HUDEP-2 (cell line): ENCODE measurements around the gene AACS.
"Not testable (repeated sequence)": the region's sequence is repeated elsewhere in the genome, so short reads cannot be mapped to it uniquely, and the experiment has no call there.

Experiments used
- DNase-seq, 76 experiments: peaks; one replicate each; lab custom pipeline; 2025; ENCODE audit not compliant: unreplicated experiment in 76 of 76; lab: John Stamatoyannopoulos, UW

Gene AACS

DNA sequence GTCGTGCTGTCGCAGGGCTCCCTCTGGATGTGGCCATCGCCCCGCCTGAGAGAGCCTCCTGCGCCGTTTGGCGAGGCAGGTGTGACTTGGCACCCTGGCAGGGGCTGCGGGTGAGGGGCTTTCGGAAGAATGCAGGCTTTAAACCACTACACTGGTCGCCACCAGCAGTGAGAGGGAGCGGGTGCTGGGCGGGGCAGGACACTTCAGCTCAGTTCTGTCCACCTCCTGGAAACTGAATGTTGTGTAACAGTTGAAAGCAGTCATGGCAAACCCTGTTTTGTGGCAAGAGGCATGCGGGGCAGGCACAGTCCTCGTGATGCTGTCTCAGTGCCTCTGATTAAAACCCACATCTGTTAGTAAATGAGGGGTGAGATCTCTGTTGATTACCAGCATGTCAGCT, 55.9 kb downstream of the AACS start:
- DNase-seq: no peak

DNA sequence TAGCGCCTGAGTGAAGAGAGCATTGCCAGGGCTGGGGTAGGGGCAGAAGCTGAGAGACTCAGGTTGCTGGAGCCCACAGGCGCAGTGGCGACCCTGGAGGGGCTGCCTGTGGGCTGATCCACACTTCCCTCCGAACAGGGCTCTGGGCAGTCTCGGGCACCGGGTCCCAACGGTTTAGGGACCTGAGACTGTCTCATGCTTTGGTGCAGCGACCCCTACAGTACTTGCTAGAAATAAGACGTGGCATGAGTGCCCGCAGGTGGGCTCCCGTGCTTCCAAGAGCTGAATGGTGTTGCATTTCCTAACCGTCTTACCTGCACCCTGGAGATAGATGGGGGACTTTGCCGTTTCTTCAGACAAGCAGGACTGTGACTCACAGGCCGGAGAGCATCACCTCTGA, 57.4 kb downstream of the AACS start:
- no peak for DNase-seq

DNA sequence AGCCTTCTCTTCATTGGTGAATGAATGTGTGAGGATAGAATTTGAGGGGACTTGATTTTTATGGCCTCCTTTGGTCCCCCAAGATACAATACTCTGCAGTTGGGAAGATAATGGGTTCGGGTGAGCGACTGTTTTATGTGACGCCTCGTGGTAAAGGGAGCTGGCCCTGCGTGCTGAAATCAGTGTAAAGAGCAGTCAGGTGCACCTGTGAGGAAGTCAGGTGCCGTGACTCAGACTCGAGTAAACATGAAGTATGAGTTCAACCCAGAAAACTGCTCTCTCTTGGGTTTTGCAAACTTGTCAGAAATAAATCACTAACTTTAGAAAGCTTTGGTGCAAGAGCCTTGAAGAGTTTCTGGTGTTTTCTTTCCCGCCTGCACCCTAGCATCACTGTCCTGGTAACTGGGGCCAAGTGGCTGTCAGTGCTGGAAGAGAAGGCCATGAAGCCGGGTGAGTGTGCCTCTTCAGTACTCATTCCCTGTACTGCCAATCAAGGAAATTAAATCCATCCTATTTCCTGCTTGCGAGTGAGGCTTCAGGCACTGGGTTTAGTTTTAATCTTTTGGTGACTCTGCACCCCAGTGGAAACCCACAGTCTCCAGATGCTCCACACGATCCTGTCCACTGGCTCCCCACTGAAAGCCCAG, 59.2 kb downstream of the AACS start:
- DNase-seq: no peak

DNA sequence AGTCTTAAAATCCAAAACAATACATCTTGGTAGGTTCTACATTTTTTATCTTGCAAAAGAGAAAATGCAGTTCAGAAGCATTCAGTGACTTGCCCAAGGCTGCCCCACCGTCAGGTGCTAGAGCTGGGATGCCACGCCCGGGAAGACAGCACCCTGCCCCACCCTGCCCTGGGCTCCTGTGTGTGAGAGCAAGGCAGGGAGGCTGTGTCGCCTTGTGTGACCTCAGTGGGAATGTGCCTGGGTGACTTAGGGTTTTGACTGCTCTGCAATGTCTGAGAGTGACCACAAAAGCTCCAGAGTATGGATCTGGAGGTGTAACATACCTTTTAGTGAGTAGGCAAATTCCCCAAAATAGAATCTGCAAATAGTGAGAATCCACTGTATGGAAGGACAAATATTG, 60.0 kb downstream of the AACS start:
- DNase-seq: no peak

DNA sequence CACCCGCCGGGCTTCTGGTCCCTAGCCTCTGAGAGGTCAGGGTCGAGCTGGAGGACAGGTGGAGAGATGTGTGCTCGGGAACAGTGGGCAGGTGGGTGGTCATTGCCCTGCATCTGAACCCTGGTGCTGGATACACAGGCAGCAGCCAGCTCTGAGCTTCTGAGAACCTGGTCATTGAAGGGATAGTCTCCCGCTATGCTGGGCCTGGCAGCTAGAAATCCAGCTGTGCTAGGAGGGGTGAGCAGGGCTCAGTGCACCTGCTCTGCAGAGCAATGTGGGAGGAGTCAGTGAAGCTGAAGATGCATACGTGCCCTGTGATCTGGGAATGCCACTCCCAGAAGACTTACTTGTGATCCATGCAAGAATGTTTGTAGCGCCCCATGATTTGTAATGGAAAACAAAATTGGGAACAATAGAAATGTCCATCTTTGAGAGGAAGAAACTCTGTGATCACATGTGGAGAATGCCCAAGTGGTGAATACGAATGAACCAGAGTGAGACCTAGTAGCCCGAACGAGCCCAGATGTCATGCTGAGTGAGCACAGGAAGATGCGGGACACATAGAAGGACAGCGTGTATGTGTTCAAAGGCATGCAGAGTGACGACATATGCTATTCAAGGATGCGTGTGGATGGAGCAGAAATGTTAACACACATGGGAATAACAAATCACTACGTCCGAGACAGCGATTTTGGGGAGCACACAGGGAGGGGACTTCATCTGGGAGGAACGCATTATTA, 63.4 kb downstream of the AACS start:
- no peak for DNase-seq

DNA sequence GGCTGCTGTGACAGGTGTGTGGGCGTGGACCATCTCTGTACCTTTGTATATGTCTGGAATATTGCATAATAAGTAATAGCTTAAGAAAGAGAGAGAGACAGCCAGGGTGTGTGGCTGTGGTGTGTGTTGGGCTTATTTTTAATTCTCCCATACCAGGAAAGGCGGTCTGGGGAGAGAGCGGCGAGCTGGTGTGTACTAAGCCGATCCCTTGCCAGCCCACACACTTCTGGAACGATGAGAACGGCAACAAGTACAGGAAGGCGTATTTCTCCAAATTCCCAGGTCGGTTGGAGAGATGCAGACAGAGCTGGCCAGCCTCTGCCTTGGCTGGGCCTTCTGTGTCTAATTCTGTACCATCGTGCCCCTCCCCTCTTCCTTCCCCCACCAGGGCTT, 63.9 kb downstream of the AACS start:
- no peak for DNase-seq

DNA sequence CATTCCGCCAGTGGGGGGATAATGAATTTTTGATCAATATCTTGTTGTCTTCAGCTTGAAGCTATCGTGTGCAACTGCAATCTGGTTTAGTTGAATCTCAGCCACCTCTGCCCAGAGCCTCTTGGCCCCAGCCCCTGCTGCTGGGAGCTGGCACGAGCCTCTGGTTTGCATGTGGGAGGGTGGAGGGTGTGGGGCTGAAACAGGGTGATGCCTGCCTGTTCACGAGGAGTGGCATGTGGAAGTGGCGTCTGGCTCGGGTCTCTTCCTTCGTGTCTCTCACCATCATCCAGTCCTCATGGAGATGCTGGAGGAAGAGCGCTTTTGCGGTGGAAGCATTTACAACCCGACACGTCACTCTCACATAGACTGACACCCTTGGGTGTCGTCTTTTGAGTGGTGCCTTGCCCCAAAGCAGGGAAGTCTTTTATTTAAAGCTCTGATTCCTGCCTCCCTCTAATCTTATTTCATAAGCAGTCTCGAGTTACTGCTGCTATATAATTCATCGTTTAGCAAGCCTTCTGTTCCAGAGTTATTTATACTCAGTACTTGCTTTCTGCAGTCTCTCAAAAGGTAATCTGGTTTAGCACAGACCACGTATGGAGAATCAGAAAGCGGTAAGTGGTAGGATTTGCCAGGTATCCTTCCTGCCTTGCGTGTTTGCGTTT, 64.5 kb downstream of the AACS start:
- DNase-seq: no peak

DNA sequence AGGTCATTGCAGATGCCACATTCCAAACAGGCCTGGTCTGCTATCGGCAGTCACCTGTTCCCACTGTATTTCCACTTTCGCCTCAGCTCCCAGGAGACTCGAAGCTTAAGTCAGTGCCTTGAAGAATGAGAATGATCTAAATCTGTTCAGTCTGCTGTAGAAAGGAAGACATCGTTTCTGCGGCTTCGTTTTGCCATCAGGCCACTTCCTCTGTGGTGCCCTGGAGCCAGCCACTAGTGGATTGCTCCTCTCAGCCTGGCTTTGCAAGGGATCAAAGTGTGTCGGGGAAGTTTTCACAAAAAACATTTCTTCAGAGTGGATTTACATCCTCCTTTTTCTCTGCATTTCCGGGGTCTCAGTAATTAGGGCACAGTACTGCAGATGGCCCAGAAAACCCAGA, 66.7 kb downstream of the AACS start:
- DNase-seq: no peak

DNA sequence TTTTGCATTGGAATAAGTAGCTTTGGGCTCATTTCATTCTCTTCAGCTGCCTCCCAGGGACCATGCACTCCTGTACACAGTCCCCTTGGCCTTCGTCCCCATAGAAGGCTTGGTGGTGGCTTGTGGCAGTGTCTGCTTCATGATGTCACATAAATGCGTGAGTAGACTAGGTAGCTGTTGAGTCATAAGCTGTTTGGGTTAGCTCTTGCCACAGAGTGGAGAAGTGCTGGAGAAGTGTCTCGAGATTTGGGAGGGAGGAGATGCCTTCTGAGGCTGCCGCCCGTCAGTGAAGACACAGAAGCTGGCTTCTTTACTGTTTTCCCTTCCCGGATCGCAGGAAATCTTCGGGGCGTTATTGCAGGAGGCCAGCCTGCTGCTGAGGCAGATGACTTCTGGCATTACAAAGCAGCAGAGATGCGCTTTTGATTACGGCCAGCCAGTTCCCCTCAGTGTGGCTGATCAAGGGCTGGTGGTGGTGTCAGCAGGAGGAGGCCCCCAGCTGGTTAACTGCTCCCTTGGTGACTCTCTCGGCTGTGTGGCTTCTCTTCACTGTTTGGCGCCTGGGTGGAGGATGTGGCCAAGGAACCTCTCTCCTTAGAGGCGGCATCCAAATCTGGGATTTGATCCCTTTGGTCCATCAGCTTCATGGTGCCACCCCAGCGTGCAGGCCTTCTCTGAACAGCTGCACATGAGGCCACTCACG, 67.6 kb downstream of the AACS start:
- DNase-seq: no peak

DNA sequence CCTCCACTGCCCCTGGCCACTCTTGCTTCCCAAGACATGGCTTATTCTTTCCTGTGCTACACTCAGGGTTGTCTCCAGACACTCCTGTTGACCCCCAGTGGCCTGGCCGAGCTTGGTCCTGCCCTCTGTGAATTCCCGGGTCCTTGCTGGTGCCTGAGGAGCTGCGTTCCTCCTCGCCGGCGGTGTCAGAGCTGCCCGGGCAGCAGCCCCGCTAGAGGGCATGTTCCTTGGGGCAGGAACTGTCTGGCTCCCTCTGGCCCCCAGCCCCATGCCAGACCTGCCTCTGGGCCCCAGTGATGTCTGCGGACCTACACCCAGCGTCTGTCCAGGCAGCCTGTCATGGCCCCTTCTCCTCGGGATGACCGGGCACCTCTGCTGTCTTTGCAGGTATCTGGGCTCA, 68.4 kb downstream of the AACS start:
- no peak for DNase-seq

DNA sequence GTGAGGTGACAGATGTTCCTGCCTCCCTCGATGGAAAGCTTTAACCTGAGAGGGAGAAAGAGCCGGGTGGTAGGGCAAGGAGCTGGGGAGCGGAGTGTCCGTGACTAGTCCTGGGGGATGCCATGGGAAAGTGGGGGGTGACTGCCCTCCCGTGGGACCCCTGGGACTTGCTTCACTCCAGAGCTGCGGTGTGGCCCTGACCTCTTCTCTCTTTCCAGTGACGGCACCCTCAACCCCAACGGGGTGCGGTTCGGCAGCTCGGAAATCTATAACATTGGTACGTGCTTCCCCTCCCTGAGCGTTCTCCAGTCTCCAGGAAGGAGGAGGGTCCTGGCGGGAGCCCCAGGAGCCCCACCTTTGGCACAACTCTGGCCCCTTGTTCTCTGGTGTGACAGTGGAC, 69.3 kb downstream of the AACS start:
- DNase-seq: no peak

DNA sequence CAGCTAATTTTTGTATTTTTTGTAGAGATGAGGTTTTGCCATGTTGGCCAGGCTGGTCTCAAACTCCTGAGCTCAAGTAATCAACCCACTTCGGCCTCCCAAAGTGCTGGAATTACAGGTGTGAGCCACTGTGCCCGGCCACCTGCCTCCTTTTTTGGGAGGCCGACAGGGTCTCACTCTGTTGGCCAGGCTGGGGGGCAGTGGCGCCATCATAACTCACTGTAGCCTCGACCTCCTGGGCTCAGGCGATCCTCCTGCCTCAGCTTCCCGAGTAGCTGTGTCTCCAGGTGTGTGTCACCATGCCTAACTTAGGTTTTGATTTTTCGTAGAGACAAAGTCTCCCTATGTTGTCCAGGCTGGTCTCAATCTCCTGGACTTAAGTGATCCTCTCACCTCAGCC, 70.7 kb downstream of the AACS start:
- no peak for DNase-seq

DNA sequence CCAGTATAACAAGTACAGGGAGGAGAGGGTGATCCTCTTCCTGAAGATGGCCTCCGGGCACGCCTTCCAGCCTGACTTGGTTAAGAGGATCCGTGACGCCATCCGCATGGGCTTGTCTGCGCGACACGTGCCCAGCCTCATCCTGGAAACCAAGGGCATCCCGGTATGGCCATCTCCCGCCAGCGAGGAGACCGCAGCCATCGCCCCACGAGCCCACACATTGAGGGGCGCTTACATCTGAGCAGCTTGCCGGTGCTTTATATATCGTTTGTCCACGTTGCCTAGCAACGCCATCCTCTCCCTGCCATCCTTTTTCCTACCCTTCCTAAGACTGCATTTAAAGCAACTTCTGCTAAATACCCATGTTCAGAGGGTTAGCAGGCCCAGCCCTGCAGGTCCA, 71.5 kb downstream of the AACS start:
- DNase-seq: no peak

DNA sequence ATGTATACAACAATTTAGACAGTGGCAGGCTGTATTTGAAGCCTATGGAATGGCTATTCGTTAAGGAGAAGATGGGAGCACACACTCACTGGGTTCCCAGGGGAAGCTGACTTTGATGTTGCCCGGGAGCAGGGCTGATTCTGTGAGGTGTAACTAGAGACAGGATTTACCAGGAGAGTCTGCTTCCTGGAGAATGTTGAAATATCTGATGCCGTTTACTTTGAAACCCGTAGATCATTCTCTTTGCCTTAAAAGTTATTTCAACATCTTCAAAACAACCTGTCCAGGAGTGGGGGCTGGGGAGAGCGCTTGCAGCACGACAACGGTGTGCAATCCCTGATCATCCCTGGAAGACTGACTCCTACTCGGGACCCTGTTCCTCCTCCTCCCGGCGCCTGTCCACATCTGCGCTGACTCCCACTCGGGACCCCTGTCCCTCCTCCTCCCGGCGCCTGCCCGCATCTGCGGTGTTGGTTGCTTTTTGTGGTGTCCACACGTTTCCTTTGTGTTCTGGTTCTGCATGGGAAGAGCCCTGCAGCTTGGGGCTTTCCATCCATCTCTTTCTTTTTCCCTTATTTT, 72.6 kb downstream of the AACS start:
- no peak for DNase-seq

DNA sequence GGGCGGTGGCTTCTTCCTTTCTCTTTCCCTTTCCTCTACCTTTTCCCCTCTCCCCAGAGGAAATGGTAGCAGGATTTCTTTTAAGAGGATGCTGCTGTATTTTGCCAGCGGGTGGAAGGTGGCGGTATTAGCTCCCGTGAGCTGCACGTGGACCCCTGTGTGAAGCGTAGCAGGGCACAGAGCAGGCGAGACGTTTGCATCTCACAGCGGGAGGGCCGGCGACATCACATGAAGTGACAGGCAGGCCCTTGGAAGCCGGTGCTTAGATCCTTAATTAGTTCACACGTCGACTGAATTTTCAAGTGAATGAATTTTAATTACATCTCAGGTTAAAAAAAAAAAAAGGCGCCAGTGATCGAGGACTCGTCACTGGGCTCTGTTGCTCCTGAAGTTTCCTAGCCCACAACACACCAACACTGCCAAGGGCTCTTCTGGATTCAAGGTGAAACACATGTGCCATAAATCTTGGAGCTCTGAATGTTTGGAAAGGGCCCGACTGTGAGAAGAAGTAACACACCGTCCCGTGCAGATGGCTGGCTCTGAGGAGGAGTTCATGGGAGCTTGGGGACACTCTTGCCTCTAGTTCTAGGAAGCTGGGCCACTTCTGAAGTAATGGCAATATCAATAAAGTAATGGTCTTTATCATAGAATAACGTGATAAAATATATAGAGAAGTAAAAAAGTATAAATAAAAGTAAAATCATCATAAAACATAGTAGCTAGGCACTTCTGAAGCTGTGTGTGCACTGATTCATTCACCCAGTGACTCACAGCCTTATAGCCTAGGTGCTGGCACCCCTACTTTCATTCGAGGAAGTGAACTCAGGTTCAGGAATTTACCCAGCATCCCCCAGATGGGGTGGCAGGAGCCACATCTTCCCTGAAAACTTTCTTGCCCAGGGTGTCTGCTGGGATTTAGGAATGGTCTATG, 75.3 kb downstream of the AACS start:
- DNase-seq: no peak

DNA sequence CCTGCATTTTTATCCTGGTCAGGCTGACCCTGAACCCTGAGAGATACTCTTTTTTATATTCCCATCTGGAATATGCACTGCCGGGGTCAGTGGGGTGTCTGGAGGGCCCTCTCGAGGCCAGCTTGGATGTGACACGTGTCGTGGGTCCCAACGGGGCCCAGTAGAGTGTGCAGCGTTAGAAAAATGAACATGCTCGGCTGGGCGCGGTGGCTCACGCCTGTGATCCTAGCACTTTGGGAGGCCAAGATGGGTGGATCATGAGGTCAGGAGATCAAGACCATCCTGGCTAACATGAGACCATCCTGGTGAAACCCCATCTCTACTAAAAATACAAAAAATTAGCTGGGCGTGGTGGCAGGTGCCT, 76.0 kb downstream of the AACS start:
- not testable (repeated sequence) for DNase-seq

DNA sequence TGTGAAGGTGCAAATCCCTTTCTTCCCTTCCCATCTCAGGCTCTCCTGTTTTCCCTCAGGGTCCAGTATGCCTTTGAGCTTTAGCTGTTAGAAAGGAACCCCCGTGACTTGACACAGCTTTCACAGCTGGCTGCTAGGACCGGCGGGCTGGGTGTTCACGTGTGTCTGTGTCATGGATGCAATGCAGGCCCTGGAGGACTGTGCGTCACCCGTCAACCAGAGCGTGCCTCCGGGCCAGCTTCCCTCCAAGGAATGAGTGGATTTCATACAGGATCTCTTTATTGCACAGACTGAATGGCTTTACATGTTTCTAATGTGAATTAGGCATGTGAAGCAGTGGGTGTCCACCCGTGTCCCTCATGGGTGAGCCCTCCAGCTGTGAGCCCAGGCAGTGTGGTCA, 77.4 kb downstream of the AACS start:
- no peak for DNase-seq

DNA sequence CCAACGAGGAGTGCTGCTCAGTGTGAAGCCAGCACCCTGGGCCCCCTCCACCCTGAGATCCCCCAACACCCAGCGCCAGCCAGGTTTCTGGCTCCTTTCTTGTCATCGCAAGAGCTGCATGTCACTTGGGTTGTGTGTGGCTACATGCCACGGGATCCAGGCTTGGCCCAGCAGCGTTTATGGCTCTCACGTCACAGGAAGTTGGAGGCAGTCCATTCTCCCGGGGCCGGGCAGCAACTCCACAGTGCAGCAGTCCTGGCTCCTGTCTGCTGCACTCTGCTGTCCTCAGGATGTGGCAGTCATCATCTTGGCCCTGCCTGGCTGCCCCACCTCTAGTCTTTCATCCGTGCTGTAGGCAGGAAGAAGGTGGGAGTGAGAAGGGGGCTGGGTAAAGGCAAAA, 78.3 kb downstream of the AACS start:
- no peak for DNase-seq

DNA sequence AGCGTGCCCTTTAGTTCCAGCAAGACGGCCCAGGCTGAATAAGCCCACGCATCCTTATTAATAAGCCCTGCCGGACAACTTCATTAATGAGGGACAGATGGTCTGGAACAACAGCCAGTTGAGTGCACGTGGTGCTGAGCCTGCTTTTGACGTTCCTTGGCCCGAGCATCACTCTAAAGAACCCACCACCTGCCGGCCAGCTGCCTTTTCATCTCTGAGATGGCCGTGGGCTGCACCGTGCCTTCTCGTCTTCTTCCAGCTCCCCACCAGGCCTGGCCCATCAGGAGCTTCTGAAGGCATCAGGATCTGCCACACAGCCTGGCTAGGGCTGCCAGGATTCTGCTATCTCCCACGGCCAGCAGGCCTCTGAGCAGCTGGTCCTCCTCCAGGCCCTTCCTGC, 80.0 kb downstream of the AACS start:
- no peak for DNase-seq

DNA sequence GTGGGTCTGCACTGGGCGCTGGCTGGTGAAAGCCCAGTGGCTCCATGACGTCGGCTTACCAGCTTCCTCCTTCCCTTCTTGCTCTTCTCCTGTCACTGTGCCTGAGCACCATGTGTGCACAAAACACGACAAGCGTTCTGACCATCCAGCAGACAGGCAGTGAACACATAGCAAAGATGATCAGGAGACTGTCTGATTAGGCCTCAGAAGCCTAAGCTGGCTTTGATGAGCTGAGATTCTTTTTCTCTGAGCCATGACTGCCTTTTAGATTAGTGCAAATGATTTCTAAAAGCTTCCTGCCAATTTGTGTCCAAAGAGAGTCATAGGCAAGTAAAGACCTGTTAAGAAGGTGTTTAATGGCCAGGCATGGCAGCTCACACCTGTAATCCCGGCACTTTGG, 83.1 kb downstream of the AACS start:
- DNase-seq: no peak
